ENCODE measurements around the gene RGS12.

The RGS12 gene

DNA sequence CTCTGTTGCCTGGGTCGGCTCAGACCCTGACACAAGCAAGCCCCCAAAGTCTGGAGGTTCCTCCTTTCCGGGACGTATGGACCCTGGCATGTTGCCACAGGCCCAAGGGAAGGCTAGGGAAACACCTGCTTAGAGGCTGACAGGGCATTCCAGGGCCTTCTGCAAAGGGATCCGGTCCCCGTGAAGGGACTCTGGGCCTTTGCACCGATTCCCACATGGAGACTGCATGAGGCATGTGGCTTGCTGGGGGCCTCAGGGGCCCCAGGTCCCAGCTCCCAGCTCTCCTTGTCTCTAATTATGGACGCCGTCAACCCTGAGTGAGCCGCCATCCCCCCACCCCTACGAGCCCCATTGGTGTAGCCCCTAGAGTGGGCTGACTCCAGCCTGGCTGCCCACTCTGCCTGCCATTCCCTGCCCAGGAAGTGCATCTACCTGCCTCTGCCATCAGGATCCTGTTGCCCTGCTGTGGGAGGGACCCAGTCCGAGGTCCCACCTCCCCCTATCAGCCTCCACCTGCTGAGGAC lies 4.2 kb upstream of the RGS12 start:
- no peak for DNase-seq (ENCODE audit: low read depth)

DNA sequence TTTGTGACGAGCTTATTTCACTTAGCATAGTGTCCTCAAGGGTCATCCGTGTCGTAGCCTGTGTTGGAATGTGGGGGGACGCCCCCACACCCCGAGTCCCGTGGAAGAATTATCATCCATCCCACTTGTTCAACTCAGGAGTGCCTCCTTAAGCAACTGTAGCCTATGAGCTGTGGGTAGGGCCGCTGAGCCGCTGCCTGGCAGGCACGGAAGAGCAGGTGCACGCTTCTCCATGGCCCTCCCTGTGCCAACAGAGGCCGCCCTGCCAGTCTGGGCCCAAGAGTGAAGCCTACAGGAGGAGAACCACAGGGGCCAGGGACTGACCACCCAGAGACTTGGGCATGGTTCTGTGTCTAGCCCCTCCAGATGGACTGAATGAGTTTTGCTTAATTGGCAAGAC lies 2.3 kb upstream of the RGS12 start:
- TF ChIP-seq, protein P1, sequence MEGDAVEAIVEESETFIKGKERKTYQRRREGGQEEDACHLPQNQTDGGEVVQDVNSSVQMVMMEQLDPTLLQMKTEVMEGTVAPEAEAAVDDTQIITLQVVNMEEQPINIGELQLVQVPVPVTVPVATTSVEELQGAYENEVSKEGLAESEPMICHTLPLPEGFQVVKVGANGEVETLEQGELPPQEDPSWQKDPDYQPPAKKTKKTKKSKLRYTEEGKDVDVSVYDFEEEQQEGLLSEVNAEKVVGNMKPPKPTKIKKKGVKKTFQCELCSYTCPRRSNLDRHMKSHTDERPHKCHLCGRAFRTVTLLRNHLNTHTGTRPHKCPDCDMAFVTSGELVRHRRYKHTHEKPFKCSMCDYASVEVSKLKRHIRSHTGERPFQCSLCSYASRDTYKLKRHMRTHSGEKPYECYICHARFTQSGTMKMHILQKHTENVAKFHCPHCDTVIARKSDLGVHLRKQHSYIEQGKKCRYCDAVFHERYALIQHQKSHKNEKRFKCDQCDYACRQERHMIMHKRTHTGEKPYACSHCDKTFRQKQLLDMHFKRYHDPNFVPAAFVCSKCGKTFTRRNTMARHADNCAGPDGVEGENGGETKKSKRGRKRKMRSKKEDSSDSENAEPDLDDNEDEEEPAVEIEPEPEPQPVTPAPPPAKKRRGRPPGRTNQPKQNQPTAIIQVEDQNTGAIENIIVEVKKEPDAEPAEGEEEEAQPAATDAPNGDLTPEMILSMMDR (conservative IDR thresholded peaks at IDR 0.05; ENCODE audit: control insufficient read depth, insufficient read depth, low read depth, low read length): no peak
- no peak overlapping the region for H3K4me3 ChIP-seq (ENCODE audit: control insufficient read depth, low read depth, low read length)
- DNase-seq (ENCODE audit: low read depth): no peak

More for the DNA sequence above, 4.2 kb upstream of the RGS12 start:
- no peak overlapping the region for H3K4me3 ChIP-seq (ENCODE audit: control insufficient read depth, low read depth, low read length)
- TF ChIP-seq, protein P1 (conservative IDR thresholded peaks at IDR 0.05; ENCODE audit: control insufficient read depth, insufficient read depth, low read depth, low read length): no peak

DNA sequence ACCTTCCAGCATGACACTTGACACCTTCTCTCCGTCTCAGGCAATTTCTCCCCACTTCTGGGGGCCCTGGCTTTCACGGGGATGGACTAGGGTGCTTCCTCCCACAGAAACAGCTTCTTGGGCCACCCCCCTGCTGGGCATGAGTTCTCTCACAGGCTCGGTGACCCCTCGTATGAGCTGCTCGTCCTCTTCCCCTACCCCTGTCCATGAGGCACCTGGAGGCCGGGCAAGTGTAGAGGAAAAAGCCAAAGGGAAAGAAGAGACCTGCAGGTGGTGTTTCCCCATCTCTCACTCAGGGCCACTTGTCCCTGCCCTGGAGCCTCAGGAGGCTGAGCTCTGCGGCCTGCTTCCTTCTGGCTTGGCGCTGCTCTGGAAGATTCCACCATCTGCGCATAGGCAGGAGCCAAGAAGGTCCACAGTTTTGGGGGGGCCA lies 1.9 kb upstream of the RGS12 start:
- TF ChIP-seq, protein P1 (conservative IDR thresholded peaks at IDR 0.05; ENCODE audit: control insufficient read depth, insufficient read depth, low read depth, low read length): no peak
- H3K4me3 ChIP-seq (ENCODE audit: control insufficient read depth, low read depth, low read length): no peak overlapping the region
- no peak for DNase-seq (ENCODE audit: low read depth)

DNA sequence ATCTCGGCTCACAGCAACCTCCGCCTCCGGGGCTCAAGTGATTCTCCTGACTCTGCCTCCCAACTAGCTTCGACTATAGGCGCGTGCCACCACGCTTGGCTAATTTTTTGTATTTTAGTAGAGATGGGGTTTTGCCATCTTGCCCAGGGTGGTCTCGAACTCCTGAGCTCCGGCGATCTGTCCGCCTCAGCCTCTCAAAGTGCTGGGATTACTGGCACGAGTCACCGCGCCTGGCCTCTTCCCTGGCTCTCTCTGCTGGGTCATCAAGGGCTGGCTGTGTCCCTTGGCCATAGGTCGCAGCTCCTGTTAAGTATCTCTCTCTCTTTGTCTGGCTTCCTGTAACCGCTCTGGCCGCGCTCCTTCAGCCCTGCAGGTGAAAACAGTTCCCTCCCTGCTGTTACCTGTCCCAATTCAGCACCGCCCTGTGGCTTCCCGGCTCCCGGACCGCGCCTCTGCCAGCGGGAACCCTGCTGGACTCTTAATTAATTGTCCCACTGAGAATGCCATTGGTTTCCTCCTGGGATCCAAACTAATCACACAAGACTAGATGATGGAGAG lies 1.3 kb upstream of the RGS12 start:
- peak overlapping the region; percentile 72 for H3K4me3 ChIP-seq (ENCODE audit: control insufficient read depth, low read depth, low read length)
- TF ChIP-seq, protein P1 (conservative IDR thresholded peaks at IDR 0.05; ENCODE audit: control insufficient read depth, insufficient read depth, low read depth, low read length): no peak
- DNase-seq (ENCODE audit: low read depth): no peak

DNA sequence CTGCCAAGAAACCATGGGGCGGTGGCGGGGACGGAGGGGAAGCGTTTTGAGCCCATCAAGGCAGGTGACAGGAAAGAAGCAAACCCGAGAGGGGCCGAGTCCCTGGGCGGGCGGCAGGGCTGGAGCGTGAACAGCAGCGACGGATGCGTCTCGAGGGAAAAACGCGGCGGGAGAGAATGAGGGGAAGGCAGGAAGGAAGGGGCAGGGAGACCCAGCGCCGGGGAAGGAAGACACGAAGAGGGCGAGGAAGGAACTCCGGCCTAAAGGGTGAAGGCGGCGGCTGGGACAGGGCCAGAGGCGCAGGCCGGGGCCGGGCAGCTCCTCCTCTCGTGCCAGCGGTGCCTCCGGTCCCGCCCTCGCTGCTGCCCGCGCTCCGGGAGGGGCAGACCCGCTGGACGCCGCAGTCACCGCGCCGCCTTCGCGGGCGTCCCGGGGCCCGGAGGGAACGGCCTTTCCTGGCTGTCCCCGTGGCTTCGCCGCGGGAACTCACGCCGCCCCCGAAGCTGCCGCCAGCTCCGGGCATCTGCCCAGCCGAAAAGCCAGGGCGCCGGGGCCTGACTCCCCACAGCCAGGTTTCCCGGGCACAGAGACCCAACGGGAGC lies 751 bp upstream of the RGS12 start:
- TF ChIP-seq, protein P1 (conservative IDR thresholded peaks at IDR 0.05; ENCODE audit: control insufficient read depth, insufficient read depth, low read depth, low read length): no peak
- H3K4me3 ChIP-seq (ENCODE audit: control insufficient read depth, low read depth, low read length): peak overlapping the region; percentile 72
- DNase-seq (ENCODE audit: low read depth): peak; percentile 11

DNA sequence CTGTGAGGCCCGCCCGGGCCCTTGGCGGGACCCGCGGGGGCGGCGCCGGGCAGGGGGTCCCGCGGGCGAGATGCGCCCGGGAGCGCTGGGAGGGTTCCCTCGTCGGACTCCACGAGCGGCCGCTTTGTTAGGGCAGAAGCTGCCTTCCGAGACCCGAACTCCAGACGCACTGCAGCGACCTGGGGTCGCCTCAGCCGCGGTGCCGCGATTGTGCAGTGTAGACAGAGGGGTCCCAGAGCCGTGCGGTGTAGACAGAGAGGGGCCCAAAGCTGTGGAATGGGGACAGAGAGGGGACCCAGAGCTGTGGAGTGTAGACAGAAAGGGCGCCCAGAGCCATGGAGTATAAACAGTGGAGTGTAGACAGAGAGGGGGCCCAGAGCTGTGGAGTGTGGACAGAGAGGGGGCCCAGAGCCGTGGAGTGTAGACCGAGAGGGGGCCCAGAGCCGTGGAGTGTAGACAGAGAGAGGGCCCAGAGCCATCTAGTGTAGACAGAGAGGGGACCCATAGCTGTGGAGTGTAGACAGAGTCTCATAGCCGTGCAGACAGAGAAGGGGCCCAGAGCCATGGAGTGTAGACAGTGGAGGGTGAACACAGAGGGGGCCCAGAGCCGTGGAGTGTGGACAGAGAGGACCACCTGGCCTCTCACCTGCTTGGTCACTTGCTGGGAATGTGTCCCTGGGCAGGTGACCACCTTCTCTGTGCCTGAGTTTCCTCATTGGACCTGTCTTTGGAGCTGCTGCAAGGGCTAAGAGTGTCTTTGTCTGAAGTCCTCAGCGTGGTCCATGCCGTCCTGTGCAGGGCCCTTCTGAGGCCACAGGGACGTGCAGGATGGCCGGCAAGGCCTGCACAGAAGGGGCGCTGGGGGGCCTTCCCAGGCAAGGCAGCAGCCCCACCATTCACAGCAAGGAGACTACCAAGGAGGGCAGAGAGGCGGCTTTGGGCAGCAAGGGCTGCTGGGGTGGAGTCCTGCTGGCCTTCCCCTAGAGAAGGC lies 875 bp downstream of the RGS12 start:
- H3K4me3 ChIP-seq (ENCODE audit: control insufficient read depth, low read depth, low read length): peak overlapping the region; percentile 68
- TF ChIP-seq, protein P1 (conservative IDR thresholded peaks at IDR 0.05; ENCODE audit: control insufficient read depth, insufficient read depth, low read depth, low read length): no peak
- no peak for DNase-seq (ENCODE audit: low read depth)
